HG03520 (cell line): Measurements from ENCODE around the gene ELMO3.

Experiments used
- ATAC-seq: cut with Tn5 transposase; IDR thresholded peaks from one replicate; pipeline ENCODE4 v1.9.1; 2021; ENCODE audit warnings: mild to moderate bottlenecking, moderate library complexity; ENCODE audit not compliant: unreplicated experiment

ELMO3 gene

GRCh38 chr16:67212766-67213165 lies 13.8 kb downstream of the ELMO3 start:
- no peak for ATAC-seq

GRCh38 chr16:67213197-67214019 lies 14.5 kb downstream of the ELMO3 start:
- no peak for ATAC-seq

- no peak for ATAC-seq
Observed at GRCh38 chr16:67215706-67216105, 16.8 kb downstream of the ELMO3 start.

GRCh38 chr16:67216612-67217490 lies 17.9 kb downstream of the ELMO3 start:
- ATAC-seq: no peak

- ATAC-seq: no peak
Observed at GRCh38 chr16:67223992-67224391, 25.1 kb downstream of the ELMO3 start.

DNA sequence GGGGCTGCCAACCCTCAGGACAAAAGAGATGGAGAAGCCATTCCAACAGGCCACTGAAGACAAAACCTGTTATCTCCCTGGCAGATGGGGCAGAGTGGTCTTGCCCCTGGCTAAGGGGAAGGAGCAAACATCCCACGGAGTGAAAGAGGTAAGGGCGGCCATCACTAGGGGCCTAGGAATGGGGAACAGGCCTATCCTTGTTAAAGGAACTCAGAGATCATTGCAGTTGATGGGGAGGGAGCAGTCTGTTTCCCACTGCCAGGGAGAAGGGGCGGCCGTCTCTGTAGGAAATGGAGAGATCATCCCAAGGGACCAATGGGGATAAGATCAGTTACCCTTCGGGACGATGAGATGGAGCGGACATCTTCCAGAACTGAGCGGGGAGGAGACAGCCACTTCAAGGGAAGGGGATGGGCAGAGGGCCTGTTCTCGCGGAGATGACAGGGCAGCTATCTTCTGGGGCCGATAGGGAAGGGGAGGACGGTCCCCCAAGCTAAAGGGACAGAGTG lies 27.4 kb downstream of the ELMO3 start:
- no peak for ATAC-seq

GRCh38 chr16:67226804-67227566 lies 28.1 kb downstream of the ELMO3 start, which contains the start of gene TMEM208:
Gene TMEM208 (plus strand): TSS chr16:67227130. CDS start chr16:67227219, 89 bp downstream.
- peak; percentile 86 for ATAC-seq

GRCh38 chr16:67227567-67227921 lies 28.6 kb downstream of the ELMO3 start:
- no peak for ATAC-seq

- no peak for ATAC-seq
Observed at GRCh38 chr16:67228034-67228785, 29.3 kb downstream of the ELMO3 start.

GRCh38 chr16:67228905-67229304 lies 30.0 kb downstream of the ELMO3 start:
- no peak for ATAC-seq

DNA sequence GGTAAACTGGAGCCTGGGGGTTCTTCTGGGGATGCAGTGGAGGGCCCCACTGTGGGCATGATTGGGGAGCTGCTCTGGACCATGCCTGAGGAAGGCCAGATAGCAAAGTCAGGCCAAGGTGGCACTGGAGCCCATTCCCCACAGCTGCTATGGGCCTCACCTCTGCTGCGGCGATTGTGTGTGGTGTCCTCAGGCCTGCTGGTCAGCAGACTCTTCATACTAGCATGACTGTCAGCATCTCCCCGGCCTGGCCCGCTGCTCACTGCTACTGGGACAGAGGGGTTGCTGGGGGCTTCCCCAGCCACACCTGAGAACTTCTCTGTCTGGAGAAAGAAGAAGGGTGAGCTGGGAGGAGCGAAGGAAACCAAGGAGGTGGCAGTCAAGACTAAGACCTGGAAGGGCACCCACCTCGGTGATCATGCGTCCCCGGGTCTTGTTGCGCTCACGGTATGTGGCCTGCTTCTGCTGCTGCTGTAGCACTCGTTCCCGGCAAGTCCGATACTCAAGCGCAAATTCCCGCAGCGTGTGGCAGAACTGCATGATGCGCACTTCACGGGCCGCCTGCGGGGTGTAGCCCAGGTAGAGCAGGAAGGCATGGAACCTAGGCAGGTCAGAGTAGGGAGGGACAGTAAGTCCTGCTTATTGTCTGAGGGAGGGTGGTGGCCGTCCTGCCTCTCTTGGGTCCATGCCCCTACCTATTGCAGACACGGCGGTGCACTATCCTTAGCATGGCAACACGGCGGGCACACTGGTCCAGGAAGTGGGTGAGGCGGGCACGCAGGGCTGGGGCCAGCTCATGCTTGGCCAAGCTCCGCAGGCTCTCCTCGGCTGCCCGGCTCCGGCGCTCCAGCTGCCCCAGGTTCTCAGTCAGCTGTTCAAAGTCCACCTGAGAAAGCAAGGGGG lies 31.2 kb downstream of the ELMO3 start:
- no peak for ATAC-seq

DNA sequence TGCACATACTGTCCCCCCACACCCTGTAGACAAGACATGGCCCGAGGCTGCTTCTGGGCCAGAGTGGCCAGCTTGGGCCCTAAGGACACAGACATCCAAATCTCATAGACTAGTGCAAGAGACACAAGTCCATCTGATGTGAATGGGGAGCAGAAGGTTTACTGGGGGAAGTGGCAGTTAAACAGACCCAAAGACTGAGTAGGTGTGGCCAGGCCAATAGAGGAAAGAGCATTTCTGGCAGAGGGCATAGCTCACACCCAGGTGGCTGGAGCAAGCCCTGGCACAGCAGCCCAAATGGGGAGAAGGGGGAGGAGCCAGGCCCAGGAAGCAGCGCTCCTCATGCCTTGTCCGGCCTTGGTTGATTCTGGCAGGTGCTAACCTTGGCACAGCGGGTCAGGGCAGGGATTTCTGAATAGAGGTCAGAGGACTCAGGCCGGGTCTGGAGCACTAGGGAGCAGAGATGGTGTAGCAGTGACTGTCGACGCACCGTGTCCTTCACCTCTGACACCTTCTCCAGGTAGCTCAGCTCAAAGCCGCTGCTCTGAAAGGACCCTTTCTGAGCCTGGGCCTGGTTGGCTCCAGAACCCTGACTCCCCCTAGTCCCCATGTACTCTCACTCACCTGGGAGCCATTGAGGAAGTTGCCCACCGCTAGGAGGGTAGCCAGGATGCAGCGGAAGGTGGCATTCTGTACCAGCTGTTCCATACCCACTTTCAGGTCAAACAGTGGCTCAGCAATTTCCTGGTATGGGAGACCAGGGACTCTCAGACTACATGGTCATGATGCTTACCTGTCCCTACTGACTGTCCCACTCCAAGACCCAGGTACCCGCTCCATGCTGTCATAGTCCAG lies 32.1 kb downstream of the ELMO3 start:
- no peak for ATAC-seq

DNA sequence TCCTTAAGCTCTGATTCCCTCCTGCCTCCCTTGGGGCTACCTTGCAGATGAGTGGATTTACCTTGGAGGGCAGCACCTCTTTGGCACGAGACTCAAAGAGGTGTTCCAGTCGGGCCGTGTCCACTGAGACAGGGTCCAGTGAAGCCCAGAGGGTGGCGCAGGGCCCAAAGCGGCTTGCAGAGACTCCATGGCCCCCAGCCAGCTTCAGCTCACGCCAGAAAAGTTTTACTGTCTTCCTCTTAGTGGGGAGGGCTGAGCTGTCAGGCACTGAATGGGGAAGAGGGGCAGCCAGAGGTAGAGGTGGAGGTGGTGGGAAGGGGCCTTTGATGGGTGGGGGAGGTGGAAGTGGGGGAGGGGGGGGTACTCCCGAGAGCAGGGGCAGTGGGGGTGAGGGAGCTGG lies 34.7 kb downstream of the ELMO3 start:
- no peak for ATAC-seq

- no peak for ATAC-seq
Observed at GRCh38 chr16:67234180-67234597, 35.3 kb downstream of the ELMO3 start.

GRCh38 chr16:67235816-67236562 lies 37.1 kb downstream of the ELMO3 start:
- ATAC-seq: no peak

GRCh38 chr16:67236563-67237395 lies 37.8 kb downstream of the ELMO3 start:
- no peak for ATAC-seq
